HG03520 (cell line): ENCODE measurements around the gene SAFB2.

ENCODE experiments used
- ATAC-seq: cut with Tn5 transposase; IDR thresholded peaks from one replicate; pipeline ENCODE4 v1.9.1; 2021; ENCODE audit warnings: mild to moderate bottlenecking, moderate library complexity; ENCODE audit not compliant: unreplicated experiment

Gene SAFB2

GRCh38 chr19:5635427-5635826 lies 12.9 kb upstream of the SAFB2 start:
- no peak for ATAC-seq

DNA sequence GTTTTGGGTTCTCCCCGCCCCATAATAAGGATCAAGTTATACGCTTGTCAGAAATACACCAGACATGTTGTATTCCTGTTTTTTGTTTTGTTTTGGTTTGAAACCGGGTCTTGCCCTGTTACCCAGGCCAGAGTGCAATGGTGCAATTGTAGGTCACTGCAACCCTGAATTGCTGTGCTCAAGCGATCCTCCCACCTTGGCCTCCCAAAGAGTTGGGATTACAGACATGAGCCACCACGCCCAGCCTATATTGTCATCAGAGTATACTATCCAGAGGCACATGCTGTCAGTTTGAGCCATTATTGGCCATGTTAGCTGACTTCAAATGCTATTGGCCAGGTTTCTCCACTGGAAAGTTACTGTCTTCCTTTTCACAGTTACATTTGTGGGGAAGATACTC lies 10.1 kb upstream of the SAFB2 start:
- ATAC-seq, result no peak

- ATAC-seq, result no peak
These were observed 9.7 kb upstream of the SAFB2 start for GRCh38 chr19:5632241-5632612.

- ATAC-seq, result no peak
These were observed 9.1 kb upstream of the SAFB2 start for GRCh38 chr19:5631567-5632240.

GRCh38 chr19:5628919-5629481 lies 6.4 kb upstream of the SAFB2 start:
- ATAC-seq, result no peak

- ATAC-seq, result no peak
These were observed 5.9 kb upstream of the SAFB2 start for GRCh38 chr19:5628461-5628860.

GRCh38 chr19:5627395-5627904 lies 4.9 kb upstream of the SAFB2 start:
- no peak for ATAC-seq

GRCh38 chr19:5625641-5626040 lies 3.1 kb upstream of the SAFB2 start:
- ATAC-seq, result no peak

DNA sequence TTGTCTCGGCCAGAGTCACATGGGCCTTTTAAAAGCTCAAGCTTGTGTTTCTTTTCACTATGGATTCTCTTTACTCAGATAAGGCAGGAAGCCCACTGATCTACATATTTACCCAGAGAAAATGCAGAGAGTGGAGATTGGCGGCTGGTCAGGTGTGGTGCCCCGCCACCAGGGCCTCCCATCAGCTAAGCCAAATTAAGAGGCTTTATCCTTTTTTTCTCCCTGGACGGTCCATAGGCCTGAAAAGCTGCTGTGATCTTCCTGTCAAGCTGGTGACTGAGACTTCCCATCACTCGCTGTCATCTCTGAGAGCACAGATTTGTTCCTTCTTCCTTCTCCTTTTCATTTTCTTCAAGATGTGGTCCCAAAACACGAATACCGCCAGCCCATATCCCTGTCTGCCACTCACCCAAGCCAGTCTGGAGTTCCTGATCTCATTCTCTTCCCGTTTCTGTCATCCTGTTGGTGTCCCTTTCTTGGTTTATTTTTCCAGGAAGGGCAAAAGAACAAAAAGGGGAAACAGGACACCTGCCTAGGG lies 2.2 kb upstream of the SAFB2 start:
- ATAC-seq, result no peak

- ATAC-seq, result no peak
These were observed 1.6 kb upstream of the SAFB2 start for GRCh38 chr19:5624018-5624663.

GRCh38 chr19:5623397-5624017 lies 931 bp upstream of the SAFB2 start:
- ATAC-seq, result no peak

DNA sequence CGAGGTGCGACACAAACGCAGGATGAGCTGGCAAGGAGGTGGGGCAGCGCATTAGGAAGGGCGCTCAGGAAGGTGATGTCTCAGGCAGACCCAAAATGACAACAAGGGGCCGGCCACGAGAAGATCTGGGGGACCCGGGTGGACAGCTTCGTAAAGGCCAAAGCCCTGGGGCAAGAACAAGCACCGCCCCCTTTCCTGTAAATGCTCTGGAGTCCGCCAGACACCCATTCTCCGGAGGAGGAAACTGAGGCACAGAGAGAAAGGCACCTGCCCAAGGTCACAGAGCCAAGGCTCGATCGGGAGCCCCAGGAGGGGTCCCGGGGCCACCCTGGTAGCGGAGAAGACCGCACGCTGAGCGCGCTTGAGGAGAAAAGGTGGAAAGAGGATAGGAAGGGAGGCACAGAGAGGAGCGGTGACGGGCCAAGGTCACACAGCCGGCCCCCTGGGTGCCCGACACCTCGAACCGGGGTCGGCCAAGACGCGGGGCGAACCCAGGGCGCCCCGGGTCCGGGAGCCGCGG lies 571 bp downstream of the SAFB2 start:
- ATAC-seq, result no peak

DNA sequence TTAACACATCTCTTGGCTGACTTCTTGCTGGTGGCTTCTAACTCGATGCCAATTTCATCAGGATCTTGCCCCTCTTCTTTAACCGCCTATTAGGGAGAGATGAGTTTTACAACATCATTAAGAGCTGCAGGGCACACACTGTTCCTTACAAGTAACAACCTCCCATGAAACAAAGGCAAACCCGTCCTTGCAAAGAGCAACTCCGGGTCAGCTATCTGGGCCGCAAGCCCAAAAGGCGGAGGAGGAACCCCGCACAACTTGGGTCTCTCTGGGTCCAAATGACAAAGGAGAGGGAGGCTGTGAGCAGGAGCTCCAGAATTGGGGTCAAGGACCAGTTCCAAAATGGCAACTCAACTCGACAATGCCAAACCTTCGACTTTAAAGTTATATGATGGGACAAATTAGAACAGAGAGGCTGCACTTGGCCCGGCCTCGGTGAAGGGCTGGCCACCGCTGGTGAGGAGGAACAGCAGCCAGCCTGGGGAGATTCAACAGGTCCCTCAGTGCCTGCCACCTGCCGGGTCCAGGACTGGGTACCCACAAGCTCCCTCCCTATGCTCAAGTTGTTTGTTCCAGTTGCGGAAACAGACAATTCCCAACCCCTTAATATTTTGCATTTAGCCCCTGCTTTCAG lies 1.1 kb downstream of the SAFB2 start:
- no peak for ATAC-seq

- no peak for ATAC-seq
These were observed 2.6 kb downstream of the SAFB2 start for GRCh38 chr19:5619946-5620345.

GRCh38 chr19:5618591-5618990 lies 4.0 kb downstream of the SAFB2 start:
- no peak for ATAC-seq

- no peak for ATAC-seq
These were observed 5.5 kb downstream of the SAFB2 start for GRCh38 chr19:5617080-5617479.

GRCh38 chr19:5615756-5616327 lies 6.7 kb downstream of the SAFB2 start:
- no peak for ATAC-seq

DNA sequence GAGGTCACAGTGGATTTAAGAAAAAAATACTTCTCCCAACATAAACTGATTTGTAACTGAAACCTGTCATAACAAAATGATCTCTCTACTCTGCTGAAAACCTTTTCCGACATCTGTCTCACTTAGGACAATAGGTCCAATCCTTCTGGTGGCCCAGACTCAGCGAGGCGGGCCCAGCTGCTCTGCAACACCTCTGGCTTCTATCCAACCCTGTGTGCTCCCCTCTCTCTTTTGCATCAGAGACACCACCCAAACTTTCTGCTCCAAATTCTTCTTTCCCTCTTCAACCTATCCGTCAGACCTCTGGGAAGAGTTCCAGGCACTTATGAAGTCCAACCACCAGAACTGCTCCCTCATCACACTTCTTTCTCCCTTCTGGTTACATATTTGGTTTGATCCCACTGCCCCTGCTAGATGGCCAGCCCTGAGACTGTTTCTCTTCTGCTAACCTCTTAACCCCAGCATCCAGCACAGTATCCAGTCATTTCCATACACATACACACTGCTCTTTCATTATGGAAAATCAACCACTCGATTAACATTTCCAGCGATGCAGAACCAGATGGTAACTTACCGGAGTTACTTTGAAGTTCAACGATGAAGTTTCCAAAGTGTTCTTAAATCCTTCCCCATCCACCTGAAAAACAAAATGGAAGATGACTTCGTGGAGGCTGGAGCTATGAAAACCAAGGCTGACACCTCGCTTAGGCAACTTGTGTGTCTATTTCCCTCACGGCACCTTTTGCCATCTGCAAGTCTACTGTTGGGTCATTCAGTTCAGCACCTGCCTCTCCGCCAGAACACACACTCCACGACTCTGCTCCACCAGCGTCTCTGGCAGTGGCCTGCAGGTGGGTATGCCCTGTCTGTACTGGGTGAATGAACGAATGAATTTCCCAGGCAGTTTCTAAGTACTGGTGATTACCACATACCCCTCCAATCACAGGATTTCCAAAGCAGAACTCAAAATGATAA lies 9.4 kb downstream of the SAFB2 start:
- no peak for ATAC-seq

GRCh38 chr19:5609881-5610448 lies 12.6 kb downstream of the SAFB2 start:
- no peak for ATAC-seq
